Measurements from ENCODE around the gene GLB1L.
A peak's percentile ranks its signal among the peaks of the same experiment; 100 is the strongest.
"Not testable (repeated sequence)": the region's sequence is repeated elsewhere in the genome, so short reads cannot be mapped to it uniquely, and the experiment has no call there.

GLB1L gene

GRCh38 chr2:219206328-219207133 lies 38.7 kb downstream of the GLB1L start, which contains the start of gene ZFAND2B:
TSS of gene ZFAND2B (plus strand) at chr2:219206782. CDS start at chr2:219206988, 206 bp downstream.
- DNase-seq (ENCODE audit: low spot score) = peak; percentile 96

- no peak for DNase-seq (ENCODE audit: low spot score)
These were observed 39.3 kb downstream of the GLB1L start for GRCh38 chr2:219205981-219206327.

GRCh38 chr2:219205165-219205538 lies 40.1 kb downstream of the GLB1L start:
- no peak for DNase-seq (ENCODE audit: low spot score)

GRCh38 chr2:219204425-219205164 lies 40.6 kb downstream of the GLB1L start:
- DNase-seq (ENCODE audit: low spot score) = no peak

GRCh38 chr2:219201331-219201730 lies 43.9 kb downstream of the GLB1L start:
- DNase-seq (ENCODE audit: low spot score) = not testable (repeated sequence)

- not testable (repeated sequence) for DNase-seq (ENCODE audit: low spot score)
These were observed 44.5 kb downstream of the GLB1L start for GRCh38 chr2:219200502-219201326.

- no peak for DNase-seq (ENCODE audit: low spot score)
These were observed 45.6 kb downstream of the GLB1L start for GRCh38 chr2:219199470-219200211.

- no peak for DNase-seq (ENCODE audit: low spot score)
These were observed 46.3 kb downstream of the GLB1L start for GRCh38 chr2:219198974-219199373.

- DNase-seq (ENCODE audit: low spot score) = no peak
These were observed 47.9 kb downstream of the GLB1L start for GRCh38 chr2:219197388-219197787.

- DNase-seq (ENCODE audit: low spot score) = no peak
These were observed 58.3 kb downstream of the GLB1L start for GRCh38 chr2:219186754-219187456.

Measured in ecto neural progenitor cell (in vitro differentiated cells).